Measurements from ENCODE around the gene WIPF2. TPM values are rescaled to one million over a fixed set of nuclear protein-coding genes. Genes with fewer than 3 reads are reported as not detected.

Gene WIPF2
- total and polyA plus RNA-seq, 2 donors (not counting 1 experiment from before 2014, with no cell fraction given) = 7.7 to 48.4 TPM

DNA sequence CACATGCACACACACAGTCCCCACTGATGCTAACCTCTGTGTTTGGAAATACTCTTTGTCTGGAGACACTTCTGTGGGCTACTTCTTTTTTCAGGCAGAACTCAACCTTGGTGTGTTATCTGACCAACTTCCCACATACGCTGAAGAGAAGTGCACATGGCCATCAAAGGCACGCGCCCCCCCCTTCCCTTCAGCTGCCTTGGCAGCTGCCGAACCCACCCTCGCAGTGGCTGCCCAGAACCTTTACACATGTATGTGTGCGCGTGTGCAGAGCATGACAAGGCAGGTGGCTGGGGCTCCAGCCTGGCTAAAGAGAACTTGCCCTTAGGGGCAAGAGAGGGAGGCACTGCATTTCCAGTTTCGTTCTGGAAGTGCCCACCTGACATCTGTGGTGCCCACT is 37.9 kb upstream of the WIPF2 start:
- H3K4me3 Mint-ChIP-seq = no peak overlapping the region
- ChIA-PET POLR2A (no interaction called here), CTCF (interaction anchor here (1.9 kb wide), 1 partner anchor 10 kb away, joined by 7 read pairs; no protein-coding TSS in a partner anchor)
- Histone ChIP-seq H3K4me3 (ENCODE audit: control extremely low read depth in 1 of 5, extremely low read depth in 1 of 5, insufficient read depth in 1 of 5, low read depth in 2 of 5, low read length in 4 of 5) (no peak overlapping the region), H3K79me2 (ENCODE audit: control insufficient read depth, insufficient read depth, low read length) (peaks cover 5% of the 10 kb centered on the region), H3K36me3 (replicated peaks in 1 of 2; ENCODE audit: control extremely low read depth in 1 of 2, control insufficient read depth in 1 of 2, extremely low read depth in 1 of 2, insufficient read depth in 2 of 2, low read length in 1 of 2) (no peaks in the 10 kb centered on the region), H3K4me2 (replicated peaks; ENCODE audit: low read depth, low read length, poor library complexity, severe bottlenecking) (no peak overlapping the region), H3K4me1 (ENCODE audit: control insufficient read depth in 2 of 2, insufficient read depth in 2 of 2, low read length in 2 of 2) (peaks cover 17% of the 10 kb centered on the region in 2 donors), H3K9me3 (ENCODE audit: control extremely low read depth in 1 of 3, control insufficient read depth in 2 of 3, insufficient read depth in 1 of 3, low read length in 2 of 3) (no peaks in the 10 kb centered on the region), H2AFZ (ENCODE audit: insufficient read depth, low read depth, low read length, poor library complexity, severe bottlenecking) (no peak overlapping the region), H3K27me3 (replicated peaks in 1 of 4; ENCODE audit: control extremely low read depth in 1 of 4, control insufficient read depth in 3 of 4, insufficient read depth in 4 of 4, low read length in 3 of 4) (peaks cover 0 to 7% (median 2%) of the 10 kb centered on the region in 4 experiments), H3K9ac (ENCODE audit: low read length) (no peak overlapping the region), H4K20me1 (ENCODE audit: control insufficient read depth, insufficient read depth, low read length, poor library complexity, severe bottlenecking) (peaks cover 11% of the 10 kb centered on the region), H3K27ac (ENCODE audit: low read length in 2 of 2) (no peak overlapping the region)
- no peaks in the 10 kb centered on the region for H3K27me3 Mint-ChIP-seq
- ATAC-seq (ENCODE audit: low read depth) = no peak
- intact Hi-C loops (cut with micrococcal nuclease) = no loop called here
- no peak overlapping the region for H3K27ac Mint-ChIP-seq
- H3K4me1 Mint-ChIP-seq = peaks cover 11% of the 10 kb centered on the region
- TF ChIP-seq, protein P1, sequence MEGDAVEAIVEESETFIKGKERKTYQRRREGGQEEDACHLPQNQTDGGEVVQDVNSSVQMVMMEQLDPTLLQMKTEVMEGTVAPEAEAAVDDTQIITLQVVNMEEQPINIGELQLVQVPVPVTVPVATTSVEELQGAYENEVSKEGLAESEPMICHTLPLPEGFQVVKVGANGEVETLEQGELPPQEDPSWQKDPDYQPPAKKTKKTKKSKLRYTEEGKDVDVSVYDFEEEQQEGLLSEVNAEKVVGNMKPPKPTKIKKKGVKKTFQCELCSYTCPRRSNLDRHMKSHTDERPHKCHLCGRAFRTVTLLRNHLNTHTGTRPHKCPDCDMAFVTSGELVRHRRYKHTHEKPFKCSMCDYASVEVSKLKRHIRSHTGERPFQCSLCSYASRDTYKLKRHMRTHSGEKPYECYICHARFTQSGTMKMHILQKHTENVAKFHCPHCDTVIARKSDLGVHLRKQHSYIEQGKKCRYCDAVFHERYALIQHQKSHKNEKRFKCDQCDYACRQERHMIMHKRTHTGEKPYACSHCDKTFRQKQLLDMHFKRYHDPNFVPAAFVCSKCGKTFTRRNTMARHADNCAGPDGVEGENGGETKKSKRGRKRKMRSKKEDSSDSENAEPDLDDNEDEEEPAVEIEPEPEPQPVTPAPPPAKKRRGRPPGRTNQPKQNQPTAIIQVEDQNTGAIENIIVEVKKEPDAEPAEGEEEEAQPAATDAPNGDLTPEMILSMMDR (IDR thresholded peaks at IDR 0.05) = no peak
- TF ChIP-seq EZH2 (IDR thresholded peaks at IDR 0.05; ENCODE audit: borderline replicate concordance, insufficient read depth, low read depth, low read length, poor library complexity, severe bottlenecking) = no peak
- 67% methylated on average over 6 of the region's 8 CpGs for WGBS (ENCODE audit: insufficient coverage)
- H3K9me3 Mint-ChIP-seq (ENCODE audit: insufficient read depth) = no peaks in the 10 kb centered on the region
- no peak for DNase-seq

DNA sequence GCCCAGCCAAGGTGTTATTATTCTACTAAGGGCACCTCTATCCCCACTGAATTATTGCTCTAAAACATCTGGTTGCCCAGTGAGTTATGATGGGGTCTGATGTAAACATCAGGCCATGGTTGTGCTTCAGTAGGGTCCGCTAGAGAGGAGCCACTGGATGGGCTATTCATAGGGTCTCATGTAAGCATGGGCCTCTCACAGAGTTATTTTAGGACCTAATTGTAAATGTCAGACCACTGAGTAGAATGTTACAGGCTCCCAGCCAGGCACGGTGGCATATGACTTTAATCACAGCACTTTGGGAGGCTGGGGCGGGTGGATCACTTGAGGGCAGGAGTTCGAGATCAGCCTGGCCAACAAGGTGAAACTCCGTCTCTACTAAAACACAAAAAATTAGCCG is 36.5 kb upstream of the WIPF2 start:
- peaks cover 0 to 7% (median 2%) of the 10 kb centered on the region in 4 experiments for H3K27me3 ChIP-seq (replicated peaks in 1 of 4; ENCODE audit: control extremely low read depth in 1 of 4, control insufficient read depth in 3 of 4, insufficient read depth in 4 of 4, low read length in 3 of 4)
- no peaks in the 10 kb centered on the region for H3K36me3 ChIP-seq (replicated peaks in 1 of 2; ENCODE audit: control extremely low read depth in 1 of 2, control insufficient read depth in 1 of 2, extremely low read depth in 1 of 2, insufficient read depth in 2 of 2, low read length in 1 of 2)
- H3K4me1 ChIP-seq (ENCODE audit: control insufficient read depth in 2 of 2, insufficient read depth in 2 of 2, low read length in 2 of 2) = peaks cover 9 to 11% of the 10 kb centered on the region in 2 donors
- peaks cover 2% of the 10 kb centered on the region for H3K79me2 ChIP-seq (ENCODE audit: control insufficient read depth, insufficient read depth, low read length)
- Mint-ChIP-seq H3K4me3 (no peak overlapping the region), H3K27me3 (no peaks in the 10 kb centered on the region), H3K4me1 (peaks cover 4% of the 10 kb centered on the region), H3K27ac (no peak overlapping the region), H3K9me3 (ENCODE audit: insufficient read depth) (no peaks in the 10 kb centered on the region)
- H3K9ac ChIP-seq (ENCODE audit: low read length) = no peak overlapping the region
- intact Hi-C loops (cut with micrococcal nuclease) = no loop called here
- no peak for TF ChIP-seq EZH2 (IDR thresholded peaks at IDR 0.05; ENCODE audit: borderline replicate concordance, insufficient read depth, low read depth, low read length, poor library complexity, severe bottlenecking)
- 87% methylated on average over 4 of the region's 6 CpGs for WGBS (ENCODE audit: insufficient coverage)
- H4K20me1 ChIP-seq (ENCODE audit: control insufficient read depth, insufficient read depth, low read length, poor library complexity, severe bottlenecking) = peaks cover 10% of the 10 kb centered on the region
- ChIA-PET POLR2A (interaction anchor here (0.5 kb wide), 1 partner anchor 1489 kb away, joined by 3 read pairs; no protein-coding TSS in a partner anchor), CTCF (interaction anchor here (1.7 to 1.9 kb wide), 2 partner anchors 9 to 169 kb away, joined by 3 to 7 read pairs; no protein-coding TSS in a partner anchor)
- ATAC-seq (ENCODE audit: low read depth) (no peak), DNase-seq (no peak)
- H3K4me2 ChIP-seq (replicated peaks; ENCODE audit: low read depth, low read length, poor library complexity, severe bottlenecking) = no peak overlapping the region
- no peaks in the 10 kb centered on the region for H3K9me3 ChIP-seq (ENCODE audit: control extremely low read depth in 1 of 3, control insufficient read depth in 2 of 3, insufficient read depth in 1 of 3, low read length in 2 of 3)
- H3K27ac ChIP-seq (ENCODE audit: low read length in 2 of 2) = no peak overlapping the region
- H3K4me3 ChIP-seq (ENCODE audit: control extremely low read depth in 1 of 5, extremely low read depth in 1 of 5, insufficient read depth in 1 of 5, low read depth in 2 of 5, low read length in 4 of 5) = no peak overlapping the region
- H2AFZ ChIP-seq (ENCODE audit: insufficient read depth, low read depth, low read length, poor library complexity, severe bottlenecking) = no peak overlapping the region
